VCaP (cell line): ENCODE data around the gene DNAAF5.
A peak's percentile ranks its signal among the peaks of the same experiment; 100 is the strongest.

ENCODE experiments used
- H3K27ac ChIP-seq: fragments of 450-650 bp; 2 replicates; pipeline ENCODE4 v1.5.1; 2017
- CTCF ChIP-seq: fragments of 450-650 bp; conservative IDR thresholded peaks from 2 replicates; pipeline ENCODE4 v1.5.1; 2017; ENCODE audit warnings: mild to moderate bottlenecking, moderate library complexity

The DNAAF5 gene

DNA sequence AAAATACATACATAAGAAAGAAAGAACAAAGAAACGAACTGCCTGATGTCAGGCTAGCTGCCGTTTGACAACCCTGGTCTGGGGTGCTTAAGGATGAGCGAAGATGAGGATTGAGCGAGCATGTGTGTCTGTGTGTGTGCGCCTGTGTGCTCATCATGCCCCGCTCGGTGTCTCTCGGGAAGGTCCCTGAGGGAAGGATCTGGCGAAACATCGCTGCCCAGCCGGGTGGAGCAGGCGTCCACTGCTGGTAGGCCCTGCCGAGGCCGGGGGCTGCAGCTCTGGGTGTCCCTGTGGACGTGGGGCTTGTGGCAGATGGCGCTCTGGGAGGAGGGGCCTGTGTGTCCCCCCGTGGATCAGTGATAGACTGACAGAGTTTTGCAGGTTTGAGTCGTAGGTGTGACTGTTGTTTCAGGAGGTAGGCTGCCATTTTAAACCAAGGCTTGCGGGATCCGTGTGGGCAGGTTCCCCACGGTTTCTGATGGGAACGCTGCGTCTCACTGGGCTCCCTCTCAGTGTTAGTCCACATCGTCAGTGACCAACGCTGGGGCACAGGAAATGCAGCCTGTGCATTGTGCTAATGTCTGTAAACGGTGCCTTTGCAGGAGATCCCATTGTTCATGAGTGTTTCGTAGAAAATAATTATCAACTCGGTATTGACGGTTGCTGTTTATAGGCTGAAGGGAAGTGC lies 99.9 kb downstream of the DNAAF5 start:
- peak overlapping the region; percentile 53 for H3K27ac ChIP-seq
- TF ChIP-seq CTCF = no peak

DNA sequence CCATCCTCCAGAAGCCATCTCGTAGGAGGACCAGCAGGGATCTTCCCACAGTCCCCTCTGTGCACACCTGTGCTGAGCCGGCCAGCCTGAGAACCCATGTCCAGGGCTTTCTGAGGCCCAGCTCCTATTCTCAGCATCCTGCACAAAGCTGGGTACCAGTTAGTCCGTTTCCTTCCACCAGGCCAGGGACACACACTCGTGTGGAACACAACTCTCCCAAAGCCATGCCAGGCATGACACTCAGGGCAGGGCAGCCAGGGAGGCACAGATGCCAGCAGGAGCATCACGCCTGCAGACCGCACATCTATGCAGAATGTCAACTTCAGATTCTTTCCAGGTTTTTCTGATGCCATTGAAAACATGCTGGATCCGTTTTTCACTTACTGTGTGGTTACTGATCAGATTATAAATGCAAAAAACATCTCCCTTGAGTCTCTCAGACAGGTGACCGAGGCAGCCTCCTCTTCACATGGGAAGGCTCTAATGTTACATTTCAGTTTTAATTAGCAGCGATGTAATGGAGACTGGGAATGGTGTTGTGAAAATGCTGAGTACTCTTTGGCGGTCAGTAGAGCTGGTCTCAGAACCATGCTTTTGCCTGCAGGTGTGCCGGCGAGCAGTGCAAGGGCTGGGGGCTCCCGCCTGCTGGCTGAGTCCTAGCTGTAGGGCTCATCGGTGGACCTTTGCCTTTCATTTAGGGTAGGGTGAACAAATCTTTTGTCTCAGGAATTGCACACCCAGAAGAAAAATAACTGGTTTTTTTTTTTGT lies 102.5 kb downstream of the DNAAF5 start:
- no peak for TF ChIP-seq CTCF
- H3K27ac ChIP-seq = no peak overlapping the region

DNA sequence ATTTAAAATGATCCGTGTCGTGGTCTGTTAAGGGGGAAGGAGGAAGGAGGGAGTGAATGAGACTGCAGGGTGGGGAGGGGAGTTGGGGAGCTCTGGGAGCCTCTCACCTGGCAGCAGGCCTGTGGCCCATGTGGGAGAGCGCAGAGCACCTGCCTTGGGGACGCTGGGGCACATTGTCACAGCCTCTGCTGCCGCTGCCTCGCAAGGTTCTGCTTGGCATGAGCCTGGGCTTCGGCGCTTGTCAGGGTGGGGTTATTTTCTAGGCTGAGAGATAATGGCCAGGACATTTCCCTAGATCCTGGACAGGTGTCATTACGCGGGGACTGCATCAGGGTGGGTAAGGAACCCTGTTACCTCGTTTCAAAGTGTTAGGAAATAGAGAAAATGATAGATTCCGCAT lies 103.6 kb downstream of the DNAAF5 start:
- no peak overlapping the region for H3K27ac ChIP-seq
- no peak for TF ChIP-seq CTCF

DNA sequence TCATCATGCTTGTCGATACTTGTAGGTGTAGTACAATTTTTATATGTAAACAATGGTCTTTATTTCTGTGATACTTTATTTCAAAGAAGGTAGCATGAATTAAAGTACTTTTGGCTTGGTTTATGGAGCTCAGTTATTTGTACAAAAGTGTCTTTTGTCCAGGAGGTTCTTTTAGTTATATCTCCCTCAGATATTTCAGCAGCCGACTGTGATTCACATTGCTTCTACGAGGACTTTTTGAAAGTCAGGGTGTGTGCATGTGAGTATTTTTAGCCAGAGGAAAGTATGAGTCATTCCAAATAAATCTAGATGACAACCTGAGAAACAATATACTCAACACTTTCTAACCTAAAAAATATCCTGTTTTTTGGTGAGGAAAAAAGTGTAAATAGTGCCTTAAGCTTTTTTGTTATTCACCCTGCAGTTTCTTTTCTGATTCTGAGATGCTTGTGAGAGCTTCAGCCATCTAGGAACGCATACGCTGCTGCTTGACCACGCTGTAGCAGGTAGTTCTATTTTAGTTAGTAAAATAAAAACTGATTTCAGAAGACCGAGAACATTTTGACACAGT lies 105.2 kb downstream of the DNAAF5 start:
- H3K27ac ChIP-seq = peak overlapping the region; percentile 9; the same call in 1 of the 2 replicates
- TF ChIP-seq CTCF = no peak

DNA sequence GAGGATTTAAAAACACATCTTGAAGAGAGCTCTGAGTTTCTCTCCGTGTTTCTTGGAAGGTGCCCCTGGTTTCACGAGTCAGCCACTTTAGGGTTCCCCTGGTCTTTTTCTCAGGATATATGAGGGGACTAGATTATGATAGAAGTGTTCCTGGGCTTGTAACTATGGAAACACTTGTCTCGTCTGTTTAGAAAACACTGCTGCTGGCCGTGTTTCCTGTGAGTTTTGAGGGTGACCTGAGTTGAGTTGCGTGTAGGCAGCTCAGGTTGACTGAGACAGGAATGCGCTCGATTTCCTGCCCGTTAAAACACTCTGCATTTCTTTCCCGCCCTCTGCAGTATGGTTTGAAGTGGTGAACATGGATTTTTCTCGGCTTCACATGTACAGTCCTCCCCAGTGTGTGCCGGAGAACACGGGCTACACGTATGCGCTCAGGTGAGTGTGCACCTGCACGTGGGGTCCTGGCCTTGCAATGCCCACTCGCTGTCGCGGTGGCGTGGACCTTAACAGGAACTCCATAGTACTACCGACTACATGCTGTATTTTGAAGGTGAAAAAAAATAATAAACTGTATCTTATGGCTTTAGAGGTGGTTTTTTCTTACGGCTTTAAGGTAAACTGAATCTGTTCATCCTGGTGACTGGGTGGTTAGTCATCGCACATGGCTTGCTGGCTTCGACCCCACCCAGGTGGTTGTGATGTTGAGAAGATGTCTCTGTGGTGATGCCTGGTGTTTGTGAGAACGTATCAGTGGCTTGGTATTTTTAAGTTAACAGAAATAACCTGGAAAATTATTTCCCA lies 105.9 kb downstream of the DNAAF5 start, which contains the start of gene SUN1:
TSS of gene SUN1 (plus strand) at position 310 of the 801 bp plus-strand sequence. CDS start at position 359, 49 bp downstream.
- TF ChIP-seq CTCF = no peak
- peak within 1 kb of the TSS; percentile 9; the same call in 1 of the 2 replicates for H3K27ac ChIP-seq

- no peak overlapping the region for H3K27ac ChIP-seq
- no peak for TF ChIP-seq CTCF
These were observed 106.5 kb downstream of the DNAAF5 start for GRCh38 chr7:832968-833424.
